ENCODE measurements around the gene MRPL1.
"Not testable (repeated sequence)": the region's sequence is repeated elsewhere in the genome, so short reads cannot be mapped to it uniquely, and the experiment has no call there.

DNA sequence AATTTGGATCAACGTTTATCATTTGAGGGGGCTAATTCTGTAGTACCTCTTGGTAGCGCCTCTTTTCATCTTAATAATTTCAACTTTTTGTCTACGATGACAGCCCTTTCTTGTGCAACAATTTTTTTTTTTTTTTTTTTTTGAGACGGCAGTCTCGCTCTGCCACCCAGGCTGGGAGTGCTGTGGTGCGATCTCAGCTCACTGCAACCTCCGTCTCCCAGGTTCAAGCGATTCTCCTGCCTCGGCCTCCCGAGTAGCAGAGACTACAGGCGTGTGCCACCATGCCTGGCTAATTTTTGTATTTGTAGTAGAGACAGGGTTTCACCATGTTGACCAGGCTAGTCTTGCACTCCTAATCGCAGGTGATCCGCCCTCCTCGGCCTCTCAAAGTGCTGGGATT is 711 bp downstream of the MRPL1 start:
- TF ChIP-seq EZH2phosphoT487 (IDR thresholded peaks at IDR 0.05; ENCODE audit: borderline replicate concordance, low read depth, low read length) = not testable (repeated sequence)
- TF ChIP-seq, protein P1, sequence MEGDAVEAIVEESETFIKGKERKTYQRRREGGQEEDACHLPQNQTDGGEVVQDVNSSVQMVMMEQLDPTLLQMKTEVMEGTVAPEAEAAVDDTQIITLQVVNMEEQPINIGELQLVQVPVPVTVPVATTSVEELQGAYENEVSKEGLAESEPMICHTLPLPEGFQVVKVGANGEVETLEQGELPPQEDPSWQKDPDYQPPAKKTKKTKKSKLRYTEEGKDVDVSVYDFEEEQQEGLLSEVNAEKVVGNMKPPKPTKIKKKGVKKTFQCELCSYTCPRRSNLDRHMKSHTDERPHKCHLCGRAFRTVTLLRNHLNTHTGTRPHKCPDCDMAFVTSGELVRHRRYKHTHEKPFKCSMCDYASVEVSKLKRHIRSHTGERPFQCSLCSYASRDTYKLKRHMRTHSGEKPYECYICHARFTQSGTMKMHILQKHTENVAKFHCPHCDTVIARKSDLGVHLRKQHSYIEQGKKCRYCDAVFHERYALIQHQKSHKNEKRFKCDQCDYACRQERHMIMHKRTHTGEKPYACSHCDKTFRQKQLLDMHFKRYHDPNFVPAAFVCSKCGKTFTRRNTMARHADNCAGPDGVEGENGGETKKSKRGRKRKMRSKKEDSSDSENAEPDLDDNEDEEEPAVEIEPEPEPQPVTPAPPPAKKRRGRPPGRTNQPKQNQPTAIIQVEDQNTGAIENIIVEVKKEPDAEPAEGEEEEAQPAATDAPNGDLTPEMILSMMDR (conservative IDR thresholded peaks at IDR 0.05; ENCODE audit: low read length) = not testable (repeated sequence)
